Endothelial cell of umbilical vein (primary cell): Measurements from ENCODE around the gene PNLIPRP1. TPM values are rescaled to one million over a fixed set of nuclear protein-coding genes. Genes with fewer than 3 reads are reported as not detected.

Source experiments
- BruUV-seq: library from RNA; stranded (reverse); fragments of 400-500 nt; replicated peaks from 2 replicates; lab custom pipeline; 2021; lab: Mats Ljungman, UMichigan
- CTCF ChIA-PET: fragments of 300-600, 350-600 bp; sonication (Branson Sonifier 250); formaldehyde crosslinking; loops from one replicate; lab custom pipeline; 2021; ENCODE audit warnings: antibody characterized with exemption, inconsistent platforms; lab: Charles Lee
- POLR2A ChIA-PET: fragments of 300-600, 350-600 bp; sonication (Branson Sonifier 250); formaldehyde crosslinking; loops from one replicate; lab custom pipeline; 2021; ENCODE audit warnings: antibody characterized with exemption, inconsistent platforms; lab: Charles Lee
- DNase-seq: peaks from one replicate; pipeline ENCODE4 v3.0.0-alpha.2; 2011; ENCODE audit warnings: low read depth, low spot score
- FAIRE-seq: peaks from 2 replicates; lab custom pipeline; 2011; peaks lifted over from hg19 to GRCh38; lab: Jason Lieb, UNC
- H2AFZ ChIP-seq: 2 replicates; pipeline ENCODE4 v1.6.0; 2012; ENCODE audit warnings: low read depth, low read length, control low read depth, inconsistent platforms
- H3K27ac ChIP-seq: 2 replicates; pipeline ENCODE4 v1.5.1; 2011; ENCODE audit warnings: low read depth, mild to moderate bottlenecking, control low read depth, low read length, moderate library complexity; ENCODE audit not compliant: insufficient read depth
- H3K27me3 ChIP-seq, 2 experiments: 2 replicates each; pipeline versions ENCODE4 v1.6.0 to v1.6.1; 2011; ENCODE audit warnings: low read length in 2 of 2, mixed read lengths in 1 of 2; ENCODE audit not compliant: control insufficient read depth in 2 of 2, insufficient read depth in 2 of 2
- H3K36me3 ChIP-seq, 2 experiments: 2 replicates in 1 of 2; 3 replicates in 1 of 2; pipeline ENCODE4 v1.5.1; 2011; ENCODE audit warnings: low read length in 2 of 2, mild to moderate bottlenecking in 1 of 2, moderate library complexity in 1 of 2; ENCODE audit not compliant: control insufficient read depth in 2 of 2, insufficient read depth in 2 of 2; ENCODE audit errors: extremely low read depth in 1 of 2
- H3K4me1 ChIP-seq: 3 replicates; pipeline ENCODE4 v1.5.1; 2011; ENCODE audit warnings: mild to moderate bottlenecking, low read length; ENCODE audit not compliant: control insufficient read depth, insufficient read depth; ENCODE audit errors: extremely low read depth
- H3K4me2 ChIP-seq: 2 replicates; pipeline ENCODE4 v1.6.1; 2011; ENCODE audit warnings: low read length, control low read depth, mixed read lengths; ENCODE audit not compliant: insufficient read depth
- H3K4me3 ChIP-seq, 3 experiments: fragments of 200-600 bp in 1 of 3; sonication (generic), shearing (Covaris generic) in 1 of 3; replicated peaks in 1 of 3; 2 replicates each; pipeline ENCODE4 v1.5.1; 2011 to 2016; ENCODE audit warnings: control low read depth in 3 of 3, low read length in 3 of 3, mild to moderate bottlenecking in 2 of 3, inconsistent platforms in 1 of 3, low read depth in 1 of 3, moderate library complexity in 1 of 3; ENCODE audit not compliant: insufficient read depth in 1 of 3
- H3K79me2 ChIP-seq: 2 replicates; pipeline ENCODE4 v1.6.0; 2012; ENCODE audit warnings: low read length, inconsistent platforms; ENCODE audit not compliant: control insufficient read depth, insufficient read depth
- H3K9ac ChIP-seq: replicated peaks from 2 replicates; pipeline ENCODE3; 2011; ENCODE audit warnings: low read length, control low read depth; ENCODE audit not compliant: insufficient read depth; ENCODE audit errors: extremely low read depth
- H3K9me1 ChIP-seq: replicated peaks from 3 replicates; pipeline ENCODE4 v1.6.0; 2011; ENCODE audit warnings: mild to moderate bottlenecking, low read length; ENCODE audit not compliant: control insufficient read depth, insufficient read depth; ENCODE audit errors: extremely low read depth
- H3K9me3 ChIP-seq: replicated peaks from 2 replicates; pipeline ENCODE4 v1.5.1; 2012; ENCODE audit warnings: low read length, inconsistent platforms; ENCODE audit not compliant: control insufficient read depth, insufficient read depth
- H4K20me1 ChIP-seq: replicated peaks from 2 replicates; pipeline ENCODE3; 2011; ENCODE audit warnings: mild to moderate bottlenecking, low read length; ENCODE audit not compliant: control insufficient read depth, insufficient read depth; ENCODE audit errors: extremely low read depth
- CTCF ChIP-seq, 2 donors: IDR thresholded peaks; 1 replicate in 1 of 2; 2 replicates in 1 of 2; pipeline ENCODE4 v1.5.1; 2011; ENCODE audit warnings: low read length in 2 of 2, mild to moderate bottlenecking in 2 of 2, moderate library complexity in 2 of 2, control low read depth in 1 of 2, inconsistent platforms in 1 of 2, low read depth in 1 of 2; ENCODE audit not compliant: insufficient read depth in 1 of 2; ENCODE audit errors: extremely low read depth in 1 of 2
- EZH2 ChIP-seq: IDR thresholded peaks from 2 replicates; pipeline ENCODE4 v1.6.1; 2012; ENCODE audit warnings: borderline replicate concordance, low read depth, mild to moderate bottlenecking, moderate library complexity, low read length, inconsistent platforms; ENCODE audit not compliant: severe bottlenecking
- FOS ChIP-seq: IDR thresholded peaks from 2 replicates; pipeline ENCODE4 v1.6.1; 2011; ENCODE audit warnings: mild to moderate bottlenecking, low read length, moderate library complexity, borderline replicate concordance; ENCODE audit not compliant: insufficient read depth
- GATA2 ChIP-seq: IDR thresholded peaks from 2 replicates; pipeline ENCODE4 v1.7.0; 2011; ENCODE audit warnings: low read depth, mild to moderate bottlenecking, moderate library complexity, mixed read lengths, low read length; ENCODE audit not compliant: insufficient read length, insufficient read depth
- JUN ChIP-seq: IDR thresholded peaks from 2 replicates; pipeline ENCODE4 v1.6.1; 2011; ENCODE audit warnings: borderline replicate concordance, low read depth; ENCODE audit not compliant: insufficient read length, insufficient read depth
- MAX ChIP-seq: IDR thresholded peaks from 2 replicates; pipeline ENCODE4 v1.6.1; 2011; ENCODE audit not compliant: insufficient read depth, insufficient read length
- MYC ChIP-seq: IDR thresholded peaks from one replicate; pipeline ENCODE4 v1.6.1; 2011; ENCODE audit warnings: mild to moderate bottlenecking, low read depth, low read length
- POLR2A ChIP-seq: IDR thresholded peaks from 2 replicates; pipeline ENCODE4 v1.6.1; 2012; ENCODE audit warnings: low read depth, mild to moderate bottlenecking, control low read depth, low read length
- POLR2AphosphoS5 ChIP-seq: IDR thresholded peaks from 2 replicates; pipeline ENCODE4 v1.6.1; 2012; ENCODE audit warnings: low read depth, mild to moderate bottlenecking, control low read depth, low read length, moderate library complexity; ENCODE audit not compliant: insufficient read depth
- dilution Hi-C: fragments of 300-500 bp; cut with MboI; formaldehyde crosslinking; loops from one replicate; pipeline ENCODE4 v1.15.0; 2019; ENCODE audit warnings: low sequenced_read_pairs; ENCODE audit not compliant: extremely low pct_ligation_motif_present
- intact Hi-C: fragments of 100-400 bp; cut with micrococcal nuclease; formaldehyde crosslinking; loops from one replicate; pipeline ENCODE4 v1.10.0; 2022
- polyA plus RNA-seq, 4 experiments: library from polyadenylated mRNA; depleted of rRNA in 3 of 4; stranded (reverse) in 3 of 4; unstranded in 1 of 4; fragments of >200 nt; gene quantifications; 2 replicates each; pipeline versions ENCODE4 v1.2.1 to v1.2.3, GENCODE V29; 2011 to 2012; ENCODE audit warnings: missing spikeins in 1 of 4
- total RNA-seq: library from RNA; stranded (reverse); gene quantifications from 2 replicates; pipeline ENCODE4 v1.2.3, GENCODE V29; 2021

Gene PNLIPRP1
- total and polyA plus RNA-seq, 2 donors (not counting 3 experiments of a cell fraction or from before 2014, with no cell fraction given), result not detected

GRCh38 chr10:116587878-116588591 lies 2.7 kb upstream of the PNLIPRP1 start:
- BruUV-seq, result no TSS peak
- Histone ChIP-seq H4K20me1 (no peaks in the 10 kb centered on the region), H2AFZ (no peak overlapping the region), H3K4me1 (no peaks in the 10 kb centered on the region), H3K27me3 (no peaks in the 10 kb centered on the region), H3K4me2 (no peak overlapping the region), H3K4me3 (no peak overlapping the region), H3K9ac (no peak overlapping the region), H3K27ac (no peak overlapping the region), H3K79me2 (no peaks in the 10 kb centered on the region), H3K9me3 (no peaks in the 10 kb centered on the region), H3K9me1 (no peaks in the 10 kb centered on the region), H3K36me3 (no peaks in the 10 kb centered on the region)
- TF ChIP-seq JUN (peak; percentile 22), FOS (no peak)
- ChIA-PET POLR2A (no interaction called here), CTCF (no interaction called here)
- FAIRE-seq (no peak), DNase-seq (no peak)
- intact Hi-C loops, result no loop called here
- dilution Hi-C loops, result no loop called here

GRCh38 chr10:116588995-116589394 lies 1.8 kb upstream of the PNLIPRP1 start:
- FAIRE-seq (no peak), DNase-seq (no peak)
- Histone ChIP-seq H4K20me1 (no peaks in the 10 kb centered on the region), H2AFZ (no peak overlapping the region), H3K27me3 (no peaks in the 10 kb centered on the region), H3K9ac (no peak overlapping the region), H3K4me1 (no peaks in the 10 kb centered on the region), H3K27ac (no peak overlapping the region), H3K9me3 (no peaks in the 10 kb centered on the region), H3K9me1 (no peaks in the 10 kb centered on the region), H3K36me3 (no peaks in the 10 kb centered on the region), H3K79me2 (no peaks in the 10 kb centered on the region), H3K4me2 (no peak overlapping the region), H3K4me3 (no peak overlapping the region)
- TF ChIP-seq GATA2, result no peak
- TF ChIP-seq MYC, result no peak
- no peak for TF ChIP-seq POLR2A
- no peak for TF ChIP-seq POLR2AphosphoS5
- TF ChIP-seq FOS, result no peak
- TF ChIP-seq JUN, result no peak
- no peak for TF ChIP-seq MAX
- no peak for TF ChIP-seq EZH2
- TF ChIP-seq CTCF (IDR thresholded peaks at IDR 0.05; ENCODE audit: extremely low read depth in 1 of 2, insufficient read depth in 1 of 2, low read depth in 1 of 2, low read length in 2 of 2), result no peak
- ChIA-PET CTCF (no interaction called here), POLR2A (no interaction called here)
- dilution Hi-C loops, result no loop called here
- BruUV-seq, result no TSS peak
- intact Hi-C loops, result no loop called here
